T-cell (primary cell): Measurements from ENCODE around the gene TOMM7. TPM values are rescaled to one million over a fixed set of nuclear protein-coding genes. Genes with fewer than 3 reads are reported as not detected.

Experiments used
- ATAC-seq, 4 experiments: fragments of 200-7000 bp in 3 of 4; fragments of 150-1000 bp in 1 of 4; cut with Tn5 transposase; replicated peaks in 1 of 4; 1 replicate in 3 of 4; 2 replicates in 1 of 4; pipeline ENCODE4 v1.10.0; 2021; ENCODE audit warnings: moderate library complexity in 3 of 4, mild to moderate bottlenecking in 2 of 4, moderate number of reproducible peaks in 1 of 4
- CTCF ChIA-PET, 2 donors: fragments of 300-600 bp; sonication (Branson Sonifier 250); formaldehyde crosslinking; loops; one replicate each; lab custom pipeline; 2022; ENCODE audit warnings: antibody characterized with exemption in 2 of 2; lab: Charles Lee
- POLR2A ChIA-PET, 2 donors: fragments of 300-600 bp; sonication (Branson Sonifier 250); formaldehyde crosslinking; loops; one replicate each; lab custom pipeline; 2022; ENCODE audit warnings: antibody characterized with exemption in 2 of 2; lab: Charles Lee
- DNase-seq, 35 experiments: peaks; one replicate each; pipeline versions ENCODE4 v3.0.0 to v3.0.0-alpha.2; 2013 to 2023
- H3K27ac ChIP-seq: one replicate; pipeline ENCODE4 v1.5.1; 2013; ENCODE audit warnings: low read length
- H3K27me3 ChIP-seq, 2 experiments: replicated peaks in 1 of 2; 1 replicate in 1 of 2; 2 replicates in 1 of 2; pipeline versions ENCODE4 v1.6.1 to v1.7.0; 2013; ENCODE audit warnings: low read length in 1 of 2, mixed read lengths in 1 of 2; ENCODE audit not compliant: control insufficient read depth in 2 of 2, insufficient read depth in 2 of 2; ENCODE audit errors: extremely low read depth in 1 of 2
- H3K36me3 ChIP-seq, 2 donors: 1 replicate in 1 of 2; 2 replicates in 1 of 2; pipeline versions ENCODE4 v1.6.1 to v1.7.0; 2013; ENCODE audit warnings: low read length in 1 of 2; ENCODE audit not compliant: control insufficient read depth in 2 of 2, insufficient read depth in 1 of 2; ENCODE audit errors: extremely low read depth in 1 of 2
- H3K4me1 ChIP-seq, 2 experiments: 1 replicate in 1 of 2; 2 replicates in 1 of 2; pipeline versions ENCODE4 v1.6.1 to v1.7.0; 2013; ENCODE audit warnings: low read length in 2 of 2, mixed read lengths in 1 of 2; ENCODE audit not compliant: insufficient read depth in 2 of 2, control insufficient read depth in 1 of 2; ENCODE audit errors: extremely low read depth in 1 of 2
- H3K4me3 ChIP-seq, 2 donors: 1 replicate in 1 of 2; 2 replicates in 1 of 2; pipeline versions ENCODE4 v1.5.1 to v1.7.0; 2013; ENCODE audit warnings: mild to moderate bottlenecking in 2 of 2, low read length in 1 of 2, moderate library complexity in 1 of 2; ENCODE audit not compliant: control insufficient read depth in 1 of 2; ENCODE audit errors: extremely low read depth in 1 of 2
- H3K9me3 ChIP-seq: 2 replicates; pipeline ENCODE4 v1.7.0; 2013
- H3K27ac Mint-ChIP-seq, 2 donors: one replicate each; pipeline ENCODE4 v1.8.0; 2020 to 2021; ENCODE audit warnings: mild to moderate bottlenecking in 2 of 2, mixed read lengths in 2 of 2
- H3K27me3 Mint-ChIP-seq, 2 donors: one replicate each; pipeline ENCODE4 v1.8.0; 2021 to 2022; ENCODE audit warnings: mixed read lengths in 2 of 2
- H3K36me3 Mint-ChIP-seq: one replicate; pipeline ENCODE4 v1.8.0; 2021; ENCODE audit warnings: mixed read lengths
- H3K4me1 Mint-ChIP-seq, 3 donors: one replicate each; pipeline ENCODE4 v1.8.0; 2020 to 2022; ENCODE audit warnings: mixed read lengths in 3 of 3, mild to moderate bottlenecking in 1 of 3
- H3K4me3 Mint-ChIP-seq, 3 donors: one replicate each; pipeline ENCODE4 v1.8.0; 2020 to 2022; ENCODE audit warnings: mild to moderate bottlenecking in 3 of 3, mixed read lengths in 3 of 3, moderate library complexity in 3 of 3
- H3K9me3 Mint-ChIP-seq, 3 donors: one replicate each; pipeline ENCODE4 v1.8.0; 2020 to 2022; ENCODE audit warnings: mixed read lengths in 3 of 3
- WGBS: methylation state at CpG from one replicate; pipeline ENCODE4 v1.1.5; 2013; ENCODE audit warnings: missing lambda C conversion rate; ENCODE audit not compliant: insufficient coverage; 5-methylcytosine and 5-hydroxymethylcytosine counted together
- total RNA-seq, 35 experiments: library from RNA in 6 of 35; stranded (reverse) in 6 of 35; fragments of 120-200 nt in 1 of 35; gene quantifications; one replicate each; pipeline versions ENCODE4 v1.2.1 to v1.2.4 and lab custom pipeline; 2013 to 2026

TOMM7 gene
- total RNA-seq, 5 donors from 2014 or later (not counting 1 experiment from before 2014, with no cell fraction given): 532 to 695 (median 613) TPM

DNA sequence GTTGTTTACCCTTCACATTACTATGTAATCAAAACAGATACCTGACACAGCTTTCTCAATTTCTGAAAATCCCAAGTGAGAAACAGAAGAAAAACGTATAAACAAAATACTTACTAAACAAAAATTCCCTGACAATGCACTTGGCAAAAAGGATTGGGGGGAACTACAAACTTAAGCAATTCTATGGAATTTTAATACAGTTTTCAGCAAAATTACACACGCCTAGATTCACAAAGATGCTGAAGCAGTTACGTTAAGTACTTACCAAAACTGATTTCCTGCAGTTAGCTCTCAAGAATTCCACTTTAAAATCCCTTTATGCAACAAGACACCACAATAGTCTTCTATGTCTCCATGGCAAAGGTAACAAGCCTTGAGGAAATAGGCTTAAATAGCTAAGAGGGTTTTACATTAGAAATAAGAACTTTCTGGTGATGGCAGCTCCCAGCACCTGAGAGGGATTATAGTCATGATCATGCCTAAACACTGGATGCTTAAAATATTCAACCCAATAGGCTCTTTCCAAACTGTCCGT is 10.8 kb downstream of the TOMM7 start:
- CTCF ChIA-PET: interaction anchor here in 1 of 2 donors (0.5 kb wide), 1 partner anchor 20 kb away, joined by 3 read pairs; no protein-coding TSS in a partner anchor

DNA sequence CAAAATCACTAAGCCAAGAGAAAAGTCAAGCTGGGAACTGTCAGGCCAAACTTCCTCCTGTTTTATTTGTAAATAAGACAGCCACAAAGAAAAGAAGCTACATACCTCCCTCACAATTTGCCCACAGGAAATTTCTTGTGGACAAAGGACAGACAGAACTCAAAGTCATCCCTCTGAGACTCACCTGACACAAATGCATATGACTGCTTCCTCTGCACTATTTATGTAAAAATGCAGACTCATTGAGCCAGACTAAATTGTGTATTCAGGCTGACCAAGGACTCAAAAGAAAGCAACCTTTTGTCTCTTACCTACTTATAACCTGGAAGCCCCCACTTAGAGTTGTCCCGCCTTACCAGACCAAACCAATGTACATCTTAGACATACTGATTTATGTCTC is 11.8 kb downstream of the TOMM7 start:
- Mint-ChIP-seq H3K27me3 (peaks cover 0 to 1% of the 10 kb centered on the region in 2 donors), H3K27ac (no peak overlapping the region), H3K36me3 (peaks cover 27% of the 10 kb centered on the region), H3K4me3 (no peak overlapping the region), H3K9me3 (no peaks in the 10 kb centered on the region), H3K4me1 (peaks cover 0 to 12% (median 11%) of the 10 kb centered on the region in 3 donors)
- WGBS: 92% methylated on average over 1 of the region's 1 CpG
- POLR2A ChIA-PET: no interaction called here
- no peaks in the 10 kb centered on the region for H3K9me3 ChIP-seq
- H3K27me3 ChIP-seq: no peaks in the 10 kb centered on the region
- H3K4me3 ChIP-seq: no peak overlapping the region
- CTCF ChIA-PET: no interaction called here
- H3K36me3 ChIP-seq: peaks cover 6 to 34% of the 10 kb centered on the region in 2 donors
- no peak for DNase-seq
- no peak overlapping the region for H3K27ac ChIP-seq
- no peak for ATAC-seq
- no peaks in the 10 kb centered on the region for H3K4me1 ChIP-seq

More for the DNA sequence above, 10.8 kb downstream of the TOMM7 start:
- Histone ChIP-seq H3K4me1 (peaks cover 0 to 2% of the 10 kb centered on the region in 2 experiments), H3K36me3 (peaks cover 6 to 44% of the 10 kb centered on the region in 2 donors), H3K9me3 (no peaks in the 10 kb centered on the region), H3K27ac (no peak overlapping the region), H3K4me3 (no peak overlapping the region), H3K27me3 (no peaks in the 10 kb centered on the region)
- no peak overlapping the region for H3K4me3 Mint-ChIP-seq
- H3K36me3 Mint-ChIP-seq: peaks cover 35% of the 10 kb centered on the region
- no peak overlapping the region for H3K27ac Mint-ChIP-seq
- WGBS: no CpG with 5 or more reads among the region's 4 CpGs
- POLR2A ChIA-PET: interaction anchor here in 1 of 2 donors (0.6 kb wide), 1 partner anchor 100 kb away, joined by 3 read pairs; no protein-coding TSS in a partner anchor
- peaks cover 7 to 18% (median 18%) of the 10 kb centered on the region in 3 donors for H3K4me1 Mint-ChIP-seq
- H3K9me3 Mint-ChIP-seq: no peaks in the 10 kb centered on the region
- DNase-seq: no peak
- ATAC-seq: no peak
- no peaks in the 10 kb centered on the region for H3K27me3 Mint-ChIP-seq

DNA sequence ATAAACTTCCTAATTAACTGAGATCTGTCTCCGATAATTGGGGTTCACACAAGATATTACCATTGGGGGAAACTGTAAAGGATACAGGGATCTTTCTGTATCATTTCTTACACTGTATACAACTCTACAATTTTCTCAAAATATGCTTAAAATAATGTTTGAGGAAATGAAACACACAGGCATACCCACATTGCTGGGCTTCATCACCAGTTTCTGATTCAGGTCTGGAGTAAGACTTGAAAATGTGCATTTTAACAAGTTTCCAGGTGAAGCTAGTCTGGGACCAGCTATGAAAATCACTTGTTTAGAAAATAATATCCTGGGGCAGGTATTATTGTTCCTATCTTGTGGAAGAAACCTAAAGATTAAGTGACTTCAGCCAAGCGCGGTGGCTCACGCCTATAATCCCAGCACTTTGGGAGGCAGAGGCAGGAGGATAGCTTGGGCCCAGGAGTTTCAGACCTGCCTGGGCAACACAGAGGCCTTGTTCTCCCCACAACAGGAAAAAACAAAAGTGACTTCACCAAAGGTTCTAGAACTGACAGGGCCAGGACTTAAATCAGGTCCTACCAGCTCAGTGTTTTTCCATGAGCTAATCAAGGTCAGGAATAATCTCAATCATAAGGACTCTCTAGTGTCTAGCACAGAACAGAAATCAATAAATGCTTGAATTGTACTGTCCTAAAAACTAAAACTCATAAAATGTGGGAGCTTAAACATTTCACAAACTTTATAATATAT is 12.6 kb downstream of the TOMM7 start:
- ATAC-seq (no peak), DNase-seq (no peak)
- Mint-ChIP-seq H3K4me1 (peaks cover 0 to 7% (median 5%) of the 10 kb centered on the region in 3 donors), H3K27me3 (peaks cover 0 to 2% of the 10 kb centered on the region in 2 donors), H3K27ac (peak overlapping the region in 1 of 2 donors; percentile 16), H3K36me3 (peaks cover 23% of the 10 kb centered on the region), H3K9me3 (no peaks in the 10 kb centered on the region), H3K4me3 (no peak overlapping the region)
- Histone ChIP-seq H3K9me3 (no peaks in the 10 kb centered on the region), H3K4me3 (no peak overlapping the region), H3K27ac (no peak overlapping the region), H3K27me3 (no peaks in the 10 kb centered on the region), H3K4me1 (no peaks in the 10 kb centered on the region), H3K36me3 (peaks cover 5 to 27% of the 10 kb centered on the region in 2 donors)
- ChIA-PET CTCF (no interaction called here), POLR2A (interaction anchor here (0.5 kb wide), 2 partner anchors 13 to 15 kb away, joined by 3 read pairs; no protein-coding TSS in a partner anchor)
- WGBS: 100% methylated on average over 3 of the region's 4 CpGs

DNA sequence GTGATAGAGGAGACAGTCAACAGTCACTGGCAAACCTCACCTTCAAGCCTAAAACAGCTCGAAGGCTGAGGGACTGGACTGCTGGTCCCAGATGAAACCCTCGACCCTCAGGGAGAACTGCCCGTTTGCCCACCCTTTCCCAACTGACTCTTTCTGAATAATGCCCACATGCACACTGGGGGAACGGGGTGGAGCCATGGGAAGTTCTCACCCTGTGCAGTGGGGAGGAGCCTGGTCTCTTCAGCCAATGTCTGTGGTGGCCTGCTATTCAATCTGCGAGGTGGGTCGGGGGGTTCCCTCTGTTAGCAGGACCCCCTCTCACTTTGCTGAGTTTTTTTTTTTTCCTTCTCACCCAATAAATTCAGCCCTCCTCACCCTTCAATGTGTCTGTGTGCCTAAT is 14.5 kb downstream of the TOMM7 start:
- H3K27me3 Mint-ChIP-seq: peaks cover 0 to 5% of the 10 kb centered on the region in 2 donors
- H3K27ac Mint-ChIP-seq: no peak overlapping the region
- H3K9me3 Mint-ChIP-seq: no peaks in the 10 kb centered on the region
- Histone ChIP-seq H3K27me3 (no peaks in the 10 kb centered on the region), H3K36me3 (peaks cover 0 to 15% of the 10 kb centered on the region in 2 donors), H3K9me3 (no peaks in the 10 kb centered on the region), H3K27ac (no peak overlapping the region), H3K4me1 (no peaks in the 10 kb centered on the region), H3K4me3 (no peak overlapping the region)
- H3K4me3 Mint-ChIP-seq: no peak overlapping the region
- POLR2A ChIA-PET: no interaction called here
- no peak for ATAC-seq
- no peaks in the 10 kb centered on the region for H3K4me1 Mint-ChIP-seq
- peaks cover 15% of the 10 kb centered on the region for H3K36me3 Mint-ChIP-seq
- CTCF ChIA-PET: no interaction called here
- no peak for DNase-seq
- WGBS: 84% methylated on average over 3 of the region's 6 CpGs

DNA sequence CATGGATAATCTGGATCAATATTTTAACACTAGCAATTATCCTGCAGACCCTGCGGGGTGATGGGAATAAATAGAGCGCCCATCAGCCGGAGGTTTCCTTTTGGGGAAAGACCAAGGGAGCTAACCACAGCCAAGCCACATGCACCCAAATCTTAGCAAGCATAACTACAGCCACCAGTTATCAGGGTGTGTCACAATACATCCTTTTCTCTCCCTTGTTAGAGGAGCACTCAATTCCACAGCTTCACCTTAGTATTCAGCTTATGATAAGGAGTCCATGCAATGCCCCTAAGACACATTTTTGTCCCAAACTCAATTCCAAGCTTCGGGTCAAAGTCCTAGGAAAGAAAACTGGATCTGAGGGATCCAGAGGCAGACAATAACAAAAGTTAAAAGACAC is 15.9 kb downstream of the TOMM7 start:
- CTCF ChIA-PET: no interaction called here
- whole genome bisulfite sequencing: 100% methylated on average over 2 of the region's 4 CpGs

DNA sequence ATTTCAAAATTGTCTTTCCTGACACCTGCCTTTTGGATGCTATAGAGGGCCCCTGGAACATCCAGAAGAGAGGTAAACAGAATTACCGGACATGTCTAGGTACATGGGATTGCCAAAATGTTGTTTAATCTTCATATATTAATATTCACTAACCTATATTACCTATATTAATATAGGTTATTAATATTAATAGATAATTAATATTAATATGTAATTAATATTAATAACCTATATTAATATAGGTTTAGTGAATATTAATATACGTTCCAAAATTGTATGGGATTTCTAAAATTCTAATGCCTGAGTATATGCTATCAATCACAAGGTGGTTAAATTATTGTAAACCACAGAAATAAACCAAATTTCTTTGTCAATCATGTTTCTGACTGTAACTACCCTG is 17.4 kb downstream of the TOMM7 start:
- WGBS: no CpG with 5 or more reads among the region's 2 CpGs
- no peak overlapping the region for H3K27ac ChIP-seq
- Mint-ChIP-seq H3K27ac (no peak overlapping the region), H3K27me3 (peaks cover 0 to 11% of the 10 kb centered on the region in 2 donors), H3K4me1 (no peaks in the 10 kb centered on the region), H3K9me3 (no peaks in the 10 kb centered on the region), H3K36me3 (no peaks in the 10 kb centered on the region), H3K4me3 (no peak overlapping the region)
- ChIA-PET POLR2A (interaction anchor here in 1 of 2 donors (0.6 kb wide), 1 partner anchor 1044 kb away, joined by 4 read pairs; no protein-coding TSS in a partner anchor), CTCF (no interaction called here)
- H3K4me1 ChIP-seq: no peaks in the 10 kb centered on the region
- no peak overlapping the region for H3K4me3 ChIP-seq
- DNase-seq (no peak), ATAC-seq (no peak)
- H3K27me3 ChIP-seq: peaks cover 0 to 3% of the 10 kb centered on the region in 2 experiments
- no peaks in the 10 kb centered on the region for H3K36me3 ChIP-seq
- H3K9me3 ChIP-seq: no peaks in the 10 kb centered on the region

More for the DNA sequence above, 15.9 kb downstream of the TOMM7 start:
- ATAC-seq (no peak), DNase-seq (no peak)
- Histone ChIP-seq H3K4me3 (no peak overlapping the region), H3K27ac (no peak overlapping the region), H3K4me1 (no peaks in the 10 kb centered on the region), H3K27me3 (peaks cover 0 to 3% of the 10 kb centered on the region in 2 experiments), H3K36me3 (peaks cover 0 to 6% of the 10 kb centered on the region in 2 donors), H3K9me3 (no peaks in the 10 kb centered on the region)
- Mint-ChIP-seq H3K4me1 (no peaks in the 10 kb centered on the region), H3K27me3 (peaks cover 0 to 11% of the 10 kb centered on the region in 2 donors), H3K4me3 (no peak overlapping the region), H3K27ac (no peak overlapping the region), H3K9me3 (no peaks in the 10 kb centered on the region), H3K36me3 (peaks cover 4% of the 10 kb centered on the region)
- POLR2A ChIA-PET: no interaction called here
